K562 (cell line): Measurements from ENCODE around the gene ETV4. TPM values are rescaled to one million over a fixed set of nuclear protein-coding genes. Genes with fewer than 3 reads are reported as not detected.

ENCODE experiments used
- ATAC-seq: fragments of 200-7000 bp; cut with Tn5 transposase; 3 replicates; pipeline ENCODE4 v1.9.1; 2020; ENCODE audit warnings: moderate library complexity
- BruUV-seq: library from RNA; stranded (reverse); fragments of 400-500 nt; replicated peaks from 2 replicates; lab custom pipeline; 2021; lab: Mats Ljungman, UMichigan
- CTCF ChIA-PET: fragments of 300-600 bp; formaldehyde crosslinking; extraction: SDS; loops from one replicate; lab custom pipeline; 2021; ENCODE audit warnings: low intra/inter-chr PET ratio; lab: Yijun Ruan, JAX
- POLR2A ChIA-PET: fragments of 300-600, 350-650 bp; sonication (Branson Sonifier 250); formaldehyde crosslinking; extraction: SDS; loops from one replicate; lab custom pipeline; 2021; ENCODE audit warnings: antibody characterized with exemption, inconsistent platforms; lab: Yijun Ruan, JAX
- DNase-seq, 4 experiments: peaks; one replicate each; pipeline versions ENCODE4 v3.0.0 to v3.0.0-alpha.2; 2011 to 2018; ENCODE audit warnings: low spot score in 3 of 4, mixed read lengths in 3 of 4; ENCODE audit errors: extremely low read depth in 1 of 4
- FAIRE-seq: peaks from 2 replicates; lab custom pipeline; 2011; peaks lifted over from hg19 to GRCh38; lab: Jason Lieb, UNC
- H2AFZ ChIP-seq: 2 replicates; pipeline ENCODE4 v1.6.0; 2011; ENCODE audit warnings: low read depth, low read length, control low read depth, inconsistent platforms
- H3K27ac ChIP-seq: fragments of 200-600 bp; 3 replicates; pipeline ENCODE4 v1.8.0; 2011; ENCODE audit warnings: low read depth, mild to moderate bottlenecking, control low read depth, inconsistent platforms, low read length, moderate library complexity, mixed read lengths; ENCODE audit errors: extremely low read depth
- H3K27me3 ChIP-seq, 2 experiments: fragments of 300-600 bp in 1 of 2; 2 replicates in 1 of 2; 3 replicates in 1 of 2; pipeline versions ENCODE4 v1.6.0 to v1.8.0; 2011; ENCODE audit warnings: inconsistent platforms in 2 of 2, low read length in 2 of 2, mild to moderate bottlenecking in 1 of 2, mixed read lengths in 1 of 2, moderate library complexity in 1 of 2; ENCODE audit not compliant: control insufficient read depth in 2 of 2, insufficient read depth in 2 of 2
- H3K36me3 ChIP-seq: fragments of 300-600 bp; 3 replicates; pipeline ENCODE4 v1.8.0; 2011; ENCODE audit warnings: mild to moderate bottlenecking, low read length, inconsistent platforms; ENCODE audit not compliant: control insufficient read depth, insufficient read depth
- H3K4me1 ChIP-seq, 2 experiments: fragments of 200-600 bp in 1 of 2; replicated peaks in 1 of 2; 2 replicates in 1 of 2; 3 replicates in 1 of 2; pipeline versions ENCODE4 v1.5.1 to v1.8.0; 2011; ENCODE audit warnings: inconsistent platforms in 2 of 2, low read length in 2 of 2, mild to moderate bottlenecking in 1 of 2, mixed read lengths in 1 of 2, moderate library complexity in 1 of 2; ENCODE audit not compliant: control insufficient read depth in 2 of 2, insufficient read depth in 2 of 2
- H3K4me2 ChIP-seq: 2 replicates; pipeline ENCODE4 v1.6.1; 2011; ENCODE audit warnings: low read length, control low read depth, inconsistent platforms, mixed read lengths; ENCODE audit not compliant: insufficient read depth
- H3K4me3 ChIP-seq: fragments of 200-600 bp; sonication (generic), shearing (Covaris generic); 2 replicates; pipeline ENCODE4 v1.5.1; 2016; ENCODE audit warnings: control low read depth, inconsistent platforms
- H3K79me2 ChIP-seq: fragments of 200-600 bp; 3 replicates; pipeline ENCODE4 v1.8.0; 2011; ENCODE audit warnings: low read length, inconsistent platforms; ENCODE audit not compliant: control insufficient read depth, insufficient read depth
- H3K9ac ChIP-seq, 2 experiments: 2 replicates each; pipeline versions ENCODE4 v1.6.0 to v1.6.1; 2011; ENCODE audit warnings: low read depth in 2 of 2, low read length in 2 of 2, control low read depth in 1 of 2, inconsistent platforms in 1 of 2, mild to moderate bottlenecking in 1 of 2, mixed read lengths in 1 of 2; ENCODE audit not compliant: insufficient read depth in 1 of 2
- H3K9me1 ChIP-seq: one replicate; pipeline ENCODE4 v1.6.0; 2011; ENCODE audit warnings: inconsistent platforms, mild to moderate bottlenecking, low read length, moderate library complexity; ENCODE audit not compliant: control insufficient read depth, insufficient read depth
- H3K9me3 ChIP-seq: replicated peaks from 2 replicates; pipeline ENCODE4 v1.5.1; 2011; ENCODE audit warnings: low read depth, low read length, inconsistent platforms; ENCODE audit not compliant: control insufficient read depth, insufficient read depth
- H4K20me1 ChIP-seq: replicated peaks from 2 replicates; pipeline ENCODE4 v1.6.1; 2011; ENCODE audit warnings: low read length, inconsistent platforms, mixed read lengths; ENCODE audit not compliant: control insufficient read depth, insufficient read depth
- CBFA2T3 ChIP-seq: fragments of 450-650 bp; IDR thresholded peaks from 2 replicates; pipeline ENCODE4 v1.6.1; 2017
- FOS ChIP-seq: IDR thresholded peaks from 3 replicates; pipeline ENCODE4 v1.6.1; 2011; ENCODE audit not compliant: insufficient read length; ENCODE audit errors: extremely low read depth
- RBM22 ChIP-seq: fragments of 200-400 bp; formaldehyde crosslinking; IDR thresholded peaks from 2 replicates; pipeline ENCODE4 v1.6.1; 2018; ENCODE audit warnings: low read length, low read depth; ENCODE audit not compliant: poor library complexity, severe bottlenecking
- ZNF12 ChIP-seq: sonication (generic); formaldehyde crosslinking; IDR thresholded peaks from 2 replicates; pipeline ENCODE4 v1.4.0; 2020; ENCODE audit warnings: mild to moderate bottlenecking, missing genetic modification reagents
- ZNF431 ChIP-seq: sonication (generic); formaldehyde crosslinking; IDR thresholded peaks from 2 replicates; pipeline ENCODE4 v1.8.0; 2022; ENCODE audit warnings: mild to moderate bottlenecking, missing genetic modification reagents
- WGBS: fragments of 100-300 bp; shearing (Covaris generic); methylation state at CpG from one replicate; pipeline ENCODE4 v1.1.6; 2016; ENCODE audit warnings: low coverage, mixed read lengths; ENCODE audit not compliant: insufficient coverage; ENCODE audit errors: missing lambda C conversion rate; 5-methylcytosine and 5-hydroxymethylcytosine counted together
- in situ Hi-C: fragments of 300-500 bp; cut with MboI; formaldehyde crosslinking; loops from 4 replicates; pipeline ENCODE4 v1.15.0; 2018; ENCODE audit warnings: inconsistent platforms, mixed read lengths
- intact Hi-C: fragments of 100-400 bp; cut with micrococcal nuclease; formaldehyde crosslinking; loops from 2 replicates; pipeline ENCODE4 v1.14.2; 2022
- polyA plus RNA-seq, 8 experiments: library from polyadenylated mRNA; depleted of rRNA in 4 of 8; stranded (reverse) in 5 of 8; unstranded in 3 of 8; fragments of >200 nt; fragmentation: Nextera tagmentation in 2 of 8; fragmentation: Illumina TruSeq in 1 of 8; extraction: Ambion mirVana in 2 of 8; extraction: Trizol in 1 of 8; gene quantifications; 2 replicates each; pipeline versions ENCODE4 v1.2.1 to v1.2.3, GENCODE V29; 2011 to 2014; ENCODE audit warnings: inconsistent platforms in 1 of 8, missing spikeins in 1 of 8
- total RNA-seq, 7 experiments: library from RNA; depleted of rRNA in 6 of 7; stranded (reverse); fragments of >200 nt in 6 of 7; fragmentation: Illumina TruSeq in 2 of 7; extraction: Trizol in 2 of 7; gene quantifications; 2 replicates each; pipeline versions ENCODE4 v1.2.1 to v1.2.3, GENCODE V29; 2011 to 2021; ENCODE audit warnings: low replicate concordance in 1 of 7
- TF ChIP-seq, protein P1 (sequence below): fragments of 200-800 bp; sonication (Bioruptor generic); IDR thresholded peaks from 2 replicates; pipeline ENCODE4 v1.6.1; 2017; ENCODE audit warnings: missing genetic modification characterization, missing compliant biosample characterization
- TF ChIP-seq, protein P2 (sequence below): fragments of 450-650 bp; IDR thresholded peaks from 2 replicates; pipeline ENCODE4 v1.6.1; 2018; ENCODE audit not compliant: partially characterized antibody

The ETV4 gene
- total and polyA plus RNA-seq, 9 of the 15 experiments (the other 6 are each of a cell fraction or from before 2014, with no cell fraction given), result 5.5 to 66.3 (median 28.2) TPM

DNA sequence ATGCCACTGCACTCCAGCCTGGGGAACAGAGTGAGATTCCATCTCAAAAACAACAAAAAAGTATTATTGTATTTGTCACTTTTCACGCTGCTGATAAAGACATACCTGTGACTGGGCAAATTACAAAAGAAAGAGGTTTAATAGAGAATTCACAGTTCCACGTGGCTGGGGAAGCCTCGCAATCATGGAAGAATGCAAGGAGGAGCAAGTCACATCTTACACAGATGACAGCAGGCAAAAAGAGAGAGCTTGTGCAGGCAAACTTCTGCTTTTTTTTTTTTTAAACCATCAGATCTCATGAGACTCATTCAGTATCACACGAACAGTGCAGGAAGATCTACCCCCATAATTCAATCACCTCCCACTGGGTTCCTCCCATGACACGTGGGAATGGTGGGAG lies 41.5 kb upstream of the ETV4 start:
- intact Hi-C loops (no loop called here), in situ Hi-C loops (no loop called here)
- TF ChIP-seq ZNF431 (CRISPR knock-in tag) (peak; percentile 94), ZNF12 (no peak), FOS (no peak), RBM22 (no peak)
- Histone ChIP-seq H2AFZ (no peak overlapping the region), H3K27me3 (peaks cover 20 to 51% of the 10 kb centered on the region in 2 experiments), H3K79me2 (no peaks in the 10 kb centered on the region), H3K36me3 (no peaks in the 10 kb centered on the region), H3K9ac (no peak overlapping the region), H3K27ac (no peak overlapping the region), H3K4me1 (no peaks in the 10 kb centered on the region), H4K20me1 (peaks cover 3% of the 10 kb centered on the region; the same call in 1 of the 2 replicates), H3K4me3 (no peak overlapping the region), H3K9me1 (no peaks in the 10 kb centered on the region), H3K9me3 (no peaks in the 10 kb centered on the region), H3K4me2 (no peak overlapping the region)
- WGBS, result 1% methylated on average over 5 of the region's 5 CpGs
- CTCF ChIA-PET, result no interaction called here
- FAIRE-seq (no peak), DNase-seq (no peak), ATAC-seq (no peak)
- BruUV-seq, result no TSS peak
- POLR2A ChIA-PET, result no interaction called here

DNA sequence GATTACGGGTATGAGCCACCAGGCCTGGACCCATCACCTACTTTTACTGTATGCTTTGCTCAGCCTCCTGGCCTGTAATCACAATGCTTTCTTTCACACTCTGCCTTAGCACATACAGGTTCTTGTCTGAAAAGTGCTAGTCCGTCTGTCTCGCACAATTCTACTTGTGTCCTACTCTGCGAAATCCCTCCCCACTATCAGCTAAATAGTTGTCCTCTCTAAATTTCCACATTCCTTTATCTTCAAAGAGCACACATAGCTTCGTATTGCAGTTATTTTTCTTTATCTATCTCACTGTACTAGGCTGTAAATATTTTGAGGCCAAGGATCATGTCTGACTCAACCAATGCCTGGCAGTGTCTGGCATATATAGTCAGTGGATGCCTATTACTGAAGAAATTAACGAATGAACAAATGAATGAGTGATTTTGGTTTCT lies 38.5 kb upstream of the ETV4 start:
- Histone ChIP-seq H3K36me3 (no peaks in the 10 kb centered on the region), H3K27me3 (peaks cover 25 to 48% of the 10 kb centered on the region in 2 experiments), H3K4me3 (no peak overlapping the region), H3K4me2 (no peak overlapping the region), H3K4me1 (no peaks in the 10 kb centered on the region), H2AFZ (no peak overlapping the region), H4K20me1 (peaks cover 5% of the 10 kb centered on the region; the same call in 1 of the 2 replicates), H3K79me2 (no peaks in the 10 kb centered on the region), H3K9me3 (no peaks in the 10 kb centered on the region), H3K9ac (no peak overlapping the region), H3K27ac (no peak overlapping the region), H3K9me1 (peaks cover 3% of the 10 kb centered on the region)
- no peak for FAIRE-seq
- POLR2A ChIA-PET, result no interaction called here
- in situ Hi-C loops, result no loop called here
- TF ChIP-seq, protein P1, sequence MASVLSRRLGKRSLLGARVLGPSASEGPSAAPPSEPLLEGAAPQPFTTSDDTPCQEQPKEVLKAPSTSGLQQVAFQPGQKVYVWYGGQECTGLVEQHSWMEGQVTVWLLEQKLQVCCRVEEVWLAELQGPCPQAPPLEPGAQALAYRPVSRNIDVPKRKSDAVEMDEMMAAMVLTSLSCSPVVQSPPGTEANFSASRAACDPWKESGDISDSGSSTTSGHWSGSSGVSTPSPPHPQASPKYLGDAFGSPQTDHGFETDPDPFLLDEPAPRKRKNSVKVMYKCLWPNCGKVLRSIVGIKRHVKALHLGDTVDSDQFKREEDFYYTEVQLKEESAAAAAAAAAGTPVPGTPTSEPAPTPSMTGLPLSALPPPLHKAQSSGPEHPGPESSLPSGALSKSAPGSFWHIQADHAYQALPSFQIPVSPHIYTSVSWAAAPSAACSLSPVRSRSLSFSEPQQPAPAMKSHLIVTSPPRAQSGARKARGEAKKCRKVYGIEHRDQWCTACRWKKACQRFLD (CRISPR knock-in tag), result no peak
- TF ChIP-seq CBFA2T3, result peak; percentile 39; the same call in 1 of the 2 replicates
- TF ChIP-seq, protein P2, sequence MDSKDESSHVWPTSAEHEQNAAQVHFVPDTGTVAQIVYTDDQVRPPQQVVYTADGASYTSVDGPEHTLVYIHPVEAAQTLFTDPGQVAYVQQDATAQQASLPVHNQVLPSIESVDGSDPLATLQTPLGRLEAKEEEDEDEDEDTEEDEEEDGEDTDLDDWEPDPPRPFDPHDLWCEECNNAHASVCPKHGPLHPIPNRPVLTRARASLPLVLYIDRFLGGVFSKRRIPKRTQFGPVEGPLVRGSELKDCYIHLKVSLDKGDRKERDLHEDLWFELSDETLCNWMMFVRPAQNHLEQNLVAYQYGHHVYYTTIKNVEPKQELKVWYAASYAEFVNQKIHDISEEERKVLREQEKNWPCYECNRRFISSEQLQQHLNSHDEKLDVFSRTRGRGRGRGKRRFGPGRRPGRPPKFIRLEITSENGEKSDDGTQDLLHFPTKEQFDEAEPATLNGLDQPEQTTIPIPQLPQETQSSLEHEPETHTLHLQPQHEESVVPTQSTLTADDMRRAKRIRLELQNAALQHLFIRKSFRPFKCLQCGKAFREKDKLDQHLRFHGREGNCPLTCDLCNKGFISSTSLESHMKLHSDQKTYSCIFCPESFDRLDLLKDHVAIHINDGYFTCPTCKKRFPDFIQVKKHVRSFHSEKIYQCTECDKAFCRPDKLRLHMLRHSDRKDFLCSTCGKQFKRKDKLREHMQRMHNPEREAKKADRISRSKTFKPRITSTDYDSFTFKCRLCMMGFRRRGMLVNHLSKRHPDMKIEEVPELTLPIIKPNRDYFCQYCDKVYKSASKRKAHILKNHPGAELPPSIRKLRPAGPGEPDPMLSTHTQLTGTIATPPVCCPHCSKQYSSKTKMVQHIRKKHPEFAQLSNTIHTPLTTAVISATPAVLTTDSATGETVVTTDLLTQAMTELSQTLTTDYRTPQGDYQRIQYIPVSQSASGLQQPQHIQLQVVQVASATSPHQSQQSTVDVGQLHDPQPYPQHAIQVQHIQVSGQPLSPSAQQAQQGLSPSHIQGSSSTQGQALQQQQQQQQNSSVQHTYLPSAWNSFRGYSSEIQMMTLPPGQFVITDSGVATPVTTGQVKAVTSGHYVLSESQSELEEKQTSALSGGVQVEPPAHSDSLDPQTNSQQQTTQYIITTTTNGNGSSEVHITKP, result no peak
- ATAC-seq, result no peak
- CTCF ChIA-PET, result no interaction called here
- intact Hi-C loops, result no loop called here
- BruUV-seq, result no TSS peak
- no peak for DNase-seq
- WGBS, result 3% methylated on average over 6 of the region's 6 CpGs
